ENCODE measurements around the gene NAV1. TPM values are rescaled to one million over a fixed set of nuclear protein-coding genes. Genes with fewer than 3 reads are reported as not detected.
"Not testable (repeated sequence)": the region's sequence is repeated elsewhere in the genome, so short reads cannot be mapped to it uniquely, and the experiment has no call there.

Gene NAV1
- total RNA-seq, 1 donor from 2014 or later = 101 TPM

GRCh38 chr1:201516511-201517127 lies 22.3 kb upstream of the NAV1 start:
- no peak overlapping the region for H3K4me3 Mint-ChIP-seq (ENCODE audit: unreplicated experiment)
- no peak for TF ChIP-seq CTCF (IDR thresholded peaks at IDR 0.05; ENCODE audit: unreplicated experiment)
- no peaks in the 10 kb centered on the region for H3K9me3 Mint-ChIP-seq (ENCODE audit: unreplicated experiment)
- DNase-seq (ENCODE audit: low spot score) = no peak
- peaks cover 29% of the 10 kb centered on the region for H3K4me1 Mint-ChIP-seq (ENCODE audit: unreplicated experiment)
- H3K27ac Mint-ChIP-seq (ENCODE audit: unreplicated experiment) = no peak overlapping the region
- no peaks in the 10 kb centered on the region for H3K27me3 Mint-ChIP-seq (ENCODE audit: unreplicated experiment)
- no peaks in the 10 kb centered on the region for H3K36me3 Mint-ChIP-seq (ENCODE audit: low read depth, unreplicated experiment)

GRCh38 chr1:201517631-201518030 lies 21.3 kb upstream of the NAV1 start:
- no peak overlapping the region for H3K27ac Mint-ChIP-seq (ENCODE audit: unreplicated experiment)
- DNase-seq (ENCODE audit: low spot score) = no peak
- TF ChIP-seq CTCF (IDR thresholded peaks at IDR 0.05; ENCODE audit: unreplicated experiment) = no peak
- H3K9me3 Mint-ChIP-seq (ENCODE audit: unreplicated experiment) = no peaks in the 10 kb centered on the region
- H3K27me3 Mint-ChIP-seq (ENCODE audit: unreplicated experiment) = no peaks in the 10 kb centered on the region
- no peaks in the 10 kb centered on the region for H3K36me3 Mint-ChIP-seq (ENCODE audit: low read depth, unreplicated experiment)
- no peak overlapping the region for H3K4me3 Mint-ChIP-seq (ENCODE audit: unreplicated experiment)
- peaks cover 20% of the 10 kb centered on the region for H3K4me1 Mint-ChIP-seq (ENCODE audit: unreplicated experiment)

GRCh38 chr1:201518071-201518470 lies 20.9 kb upstream of the NAV1 start:
- TF ChIP-seq CTCF (IDR thresholded peaks at IDR 0.05; ENCODE audit: unreplicated experiment) = no peak
- Mint-ChIP-seq H3K4me3 (ENCODE audit: unreplicated experiment) (no peak overlapping the region), H3K4me1 (ENCODE audit: unreplicated experiment) (peaks cover 15% of the 10 kb centered on the region), H3K27ac (ENCODE audit: unreplicated experiment) (no peak overlapping the region), H3K9me3 (ENCODE audit: unreplicated experiment) (no peaks in the 10 kb centered on the region), H3K36me3 (ENCODE audit: low read depth, unreplicated experiment) (no peaks in the 10 kb centered on the region), H3K27me3 (ENCODE audit: unreplicated experiment) (no peaks in the 10 kb centered on the region)
- DNase-seq (ENCODE audit: low spot score) = no peak

GRCh38 chr1:201520046-201520575 lies 18.8 kb upstream of the NAV1 start:
- not testable (repeated sequence) for DNase-seq (ENCODE audit: low spot score); H3K9me3 Mint-ChIP-seq (ENCODE audit: unreplicated experiment); H3K27ac Mint-ChIP-seq (ENCODE audit: unreplicated experiment); H3K4me3 Mint-ChIP-seq (ENCODE audit: unreplicated experiment); H3K36me3 Mint-ChIP-seq (ENCODE audit: low read depth, unreplicated experiment); H3K27me3 Mint-ChIP-seq (ENCODE audit: unreplicated experiment)
- peaks cover 11% of the 10 kb centered on the region for H3K4me1 Mint-ChIP-seq (ENCODE audit: unreplicated experiment)

GRCh38 chr1:201525193-201525778 lies 13.6 kb upstream of the NAV1 start:
- no peaks in the 10 kb centered on the region for H3K9me3 Mint-ChIP-seq (ENCODE audit: unreplicated experiment)
- H3K4me1 Mint-ChIP-seq (ENCODE audit: unreplicated experiment) = no peaks in the 10 kb centered on the region
- no peak overlapping the region for H3K4me3 Mint-ChIP-seq (ENCODE audit: unreplicated experiment)
- TF ChIP-seq CTCF (IDR thresholded peaks at IDR 0.05; ENCODE audit: unreplicated experiment) = no peak
- DNase-seq (ENCODE audit: low spot score) = no peak
- no peaks in the 10 kb centered on the region for H3K36me3 Mint-ChIP-seq (ENCODE audit: low read depth, unreplicated experiment)
- H3K27ac Mint-ChIP-seq (ENCODE audit: unreplicated experiment) = no peak overlapping the region
- peaks cover 2% of the 10 kb centered on the region for H3K27me3 Mint-ChIP-seq (ENCODE audit: unreplicated experiment)
